ENCODE measurements around the gene PRELP. TPM values are rescaled to one million over a fixed set of nuclear protein-coding genes. Genes with fewer than 3 reads are reported as not detected.

PRELP gene
- total RNA-seq, 2 donors from 2014 or later = 232 to 244 TPM

DNA sequence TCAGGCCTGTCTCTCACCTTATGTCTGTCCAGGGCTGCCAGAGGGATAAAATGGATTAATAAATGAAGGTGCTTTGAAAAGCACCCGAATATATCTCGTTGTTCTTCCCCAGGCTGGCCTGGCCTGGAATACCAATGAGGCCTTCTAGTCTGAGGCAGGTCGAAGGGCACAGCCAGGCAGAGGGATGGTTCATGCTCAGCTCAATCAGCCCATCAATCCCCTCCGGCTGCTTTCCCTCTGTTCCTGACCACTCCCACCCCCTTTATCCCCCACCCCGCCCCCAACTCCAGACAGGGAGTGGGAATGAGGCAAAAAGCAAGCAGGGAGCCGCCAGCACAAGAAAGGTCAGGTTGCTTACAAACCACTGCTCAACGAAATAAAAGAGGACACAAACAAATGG lies 40.0 kb upstream of the PRELP start:
- no peak for DNase-seq (ENCODE audit: low spot score)
- TF ChIP-seq, protein P1, sequence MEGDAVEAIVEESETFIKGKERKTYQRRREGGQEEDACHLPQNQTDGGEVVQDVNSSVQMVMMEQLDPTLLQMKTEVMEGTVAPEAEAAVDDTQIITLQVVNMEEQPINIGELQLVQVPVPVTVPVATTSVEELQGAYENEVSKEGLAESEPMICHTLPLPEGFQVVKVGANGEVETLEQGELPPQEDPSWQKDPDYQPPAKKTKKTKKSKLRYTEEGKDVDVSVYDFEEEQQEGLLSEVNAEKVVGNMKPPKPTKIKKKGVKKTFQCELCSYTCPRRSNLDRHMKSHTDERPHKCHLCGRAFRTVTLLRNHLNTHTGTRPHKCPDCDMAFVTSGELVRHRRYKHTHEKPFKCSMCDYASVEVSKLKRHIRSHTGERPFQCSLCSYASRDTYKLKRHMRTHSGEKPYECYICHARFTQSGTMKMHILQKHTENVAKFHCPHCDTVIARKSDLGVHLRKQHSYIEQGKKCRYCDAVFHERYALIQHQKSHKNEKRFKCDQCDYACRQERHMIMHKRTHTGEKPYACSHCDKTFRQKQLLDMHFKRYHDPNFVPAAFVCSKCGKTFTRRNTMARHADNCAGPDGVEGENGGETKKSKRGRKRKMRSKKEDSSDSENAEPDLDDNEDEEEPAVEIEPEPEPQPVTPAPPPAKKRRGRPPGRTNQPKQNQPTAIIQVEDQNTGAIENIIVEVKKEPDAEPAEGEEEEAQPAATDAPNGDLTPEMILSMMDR (IDR thresholded peaks at IDR 0.05) = no peak

DNA sequence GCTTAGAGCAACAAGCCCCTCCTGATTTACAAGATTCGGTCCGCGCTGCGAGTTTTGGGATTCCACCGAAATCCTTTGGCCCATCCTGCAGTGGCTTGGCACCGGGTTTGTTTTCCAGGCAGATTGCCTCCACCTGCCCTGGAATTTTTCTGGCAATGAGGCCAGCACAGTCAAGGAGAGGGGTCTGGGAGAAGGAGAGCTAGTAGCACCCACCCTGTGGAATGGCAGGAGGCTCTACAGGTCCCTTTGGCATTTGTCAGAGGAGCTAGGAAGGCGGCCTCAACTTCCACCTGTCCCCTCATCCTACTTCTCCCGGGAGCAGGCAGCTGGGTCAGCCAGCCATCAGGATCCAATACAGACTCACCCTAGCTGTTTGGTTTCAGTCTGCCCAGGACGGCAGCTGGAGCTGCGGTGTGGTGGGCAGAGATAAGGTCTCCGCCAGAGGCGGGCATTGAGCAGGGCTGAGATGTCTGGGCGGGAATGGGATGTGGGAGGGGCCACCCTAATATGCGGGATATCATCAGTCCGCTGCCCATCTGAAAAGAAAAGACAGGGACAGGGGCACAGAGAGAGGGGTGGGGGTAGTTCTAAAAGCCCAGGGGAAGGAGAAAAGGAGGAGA lies 37.8 kb upstream of the PRELP start:
- TF ChIP-seq, protein P1 (IDR thresholded peaks at IDR 0.05) = no peak
- H3K27me3 ChIP-seq (replicated peaks; ENCODE audit: insufficient read depth) = no peaks in the 10 kb centered on the region
- no peak for ATAC-seq (ENCODE audit: insufficient number of reproducible peaks, low FRiP score, low read depth)
- no peak for DNase-seq (ENCODE audit: low spot score)
- H3K4me1 ChIP-seq (ENCODE audit: control insufficient read depth in 1 of 2, low read depth in 2 of 2) = peaks cover 7 to 21% of the 10 kb centered on the region in 2 donors
- no peak overlapping the region for H3K4me3 ChIP-seq
- H3K27ac ChIP-seq = no peak overlapping the region
- no peaks in the 10 kb centered on the region for H3K36me3 ChIP-seq
- no peaks in the 10 kb centered on the region for H3K9me3 ChIP-seq

More for the DNA sequence above, 40.0 kb upstream of the PRELP start:
- H3K36me3 ChIP-seq = no peaks in the 10 kb centered on the region
- H3K4me3 ChIP-seq = no peak overlapping the region
- no peak overlapping the region for H3K27ac ChIP-seq
- ATAC-seq (ENCODE audit: insufficient number of reproducible peaks, low FRiP score, low read depth) = no peak
- H3K27me3 ChIP-seq (replicated peaks; ENCODE audit: insufficient read depth) = no peaks in the 10 kb centered on the region
- H3K9me3 ChIP-seq = no peaks in the 10 kb centered on the region
- peaks cover 5 to 10% of the 10 kb centered on the region in 2 donors for H3K4me1 ChIP-seq (ENCODE audit: control insufficient read depth in 1 of 2, low read depth in 2 of 2)

DNA sequence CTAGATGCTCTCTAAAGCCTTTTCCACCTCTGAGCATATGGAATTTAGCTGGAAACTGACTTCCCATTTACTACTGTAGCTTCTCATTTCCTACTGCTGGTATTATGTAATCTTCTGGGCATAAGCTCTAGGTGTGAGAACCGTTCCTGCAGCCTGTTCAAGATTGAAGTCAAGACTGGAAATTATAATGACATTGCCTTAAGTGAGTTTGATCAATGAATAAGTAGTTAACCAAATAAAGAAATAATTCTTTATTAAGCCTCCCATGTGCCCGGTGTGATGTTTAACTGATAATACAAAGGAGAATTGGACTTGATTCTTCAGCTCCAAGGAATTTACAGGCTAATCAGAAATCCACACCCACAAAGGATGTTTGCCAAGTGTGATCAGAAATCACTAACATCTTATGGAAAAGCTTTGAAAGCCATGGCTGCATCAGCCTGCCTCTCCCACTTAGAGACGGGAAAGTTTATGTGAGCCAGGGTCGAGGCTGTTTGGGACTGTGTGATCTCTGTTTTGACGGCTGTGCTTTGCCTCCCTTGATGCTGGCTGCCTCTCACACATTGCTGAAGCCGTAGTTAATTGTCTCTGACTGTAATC lies 36.4 kb upstream of the PRELP start:
- Histone ChIP-seq H3K36me3 (no peaks in the 10 kb centered on the region), H3K4me1 (ENCODE audit: control insufficient read depth in 1 of 2, low read depth in 2 of 2) (peaks cover 7 to 21% of the 10 kb centered on the region in 2 donors), H3K4me3 (no peak overlapping the region), H3K9me3 (no peaks in the 10 kb centered on the region), H3K27ac (no peak overlapping the region), H3K27me3 (replicated peaks; ENCODE audit: insufficient read depth) (no peaks in the 10 kb centered on the region)
- no peak for DNase-seq (ENCODE audit: low spot score)
- TF ChIP-seq, protein P1 (IDR thresholded peaks at IDR 0.05) = no peak
- ATAC-seq (ENCODE audit: insufficient number of reproducible peaks, low FRiP score, low read depth) = no peak

DNA sequence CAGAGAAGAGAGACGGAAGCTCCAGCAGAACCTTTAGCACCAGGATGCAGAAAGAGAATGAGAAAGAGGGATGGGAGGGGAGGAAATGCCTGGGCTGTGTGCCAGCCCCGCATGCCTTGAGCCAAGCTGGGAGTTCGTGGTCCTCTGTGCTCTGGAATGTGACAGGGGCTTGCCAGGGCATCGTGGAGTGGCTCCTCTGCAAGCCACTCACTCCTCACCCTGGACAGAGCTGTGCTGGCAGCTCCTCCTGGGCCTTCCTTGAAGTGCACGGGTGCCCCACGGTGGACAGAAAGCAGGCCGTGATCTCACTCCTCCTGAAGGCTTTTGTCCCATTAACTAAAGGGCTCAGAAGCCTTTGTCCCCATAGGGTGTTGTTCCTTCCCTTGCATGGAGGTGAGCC lies 34.8 kb upstream of the PRELP start:
- peak overlapping the region; percentile 39 to 62 for H3K27ac ChIP-seq
- DNase-seq (ENCODE audit: low spot score) = no peak

DNA sequence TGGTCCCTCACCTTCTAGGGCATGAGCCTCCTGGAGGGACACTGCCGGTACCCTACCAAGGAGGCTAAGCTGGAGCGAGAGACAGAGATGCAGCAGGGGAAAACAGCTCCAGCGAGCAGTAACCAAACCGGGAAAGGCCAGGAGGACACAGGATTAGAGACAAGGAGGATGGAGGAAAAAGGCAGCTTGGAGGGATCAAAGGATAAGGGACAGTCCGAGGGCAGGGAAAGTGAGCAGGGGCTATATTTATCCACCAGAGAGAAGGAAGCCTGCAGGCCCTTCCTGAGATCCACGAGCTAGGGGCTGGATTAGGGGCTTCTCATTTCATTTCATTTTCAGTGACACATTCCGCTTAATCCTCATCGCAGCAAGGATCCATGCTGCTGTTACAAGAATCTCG lies 33.8 kb upstream of the PRELP start:
- ATAC-seq (ENCODE audit: insufficient number of reproducible peaks, low FRiP score, low read depth) (no peak), DNase-seq (ENCODE audit: low spot score) (no peak)
- Histone ChIP-seq H3K4me3 (no peak overlapping the region), H3K9me3 (no peaks in the 10 kb centered on the region), H3K4me1 (ENCODE audit: control insufficient read depth in 1 of 2, low read depth in 2 of 2) (peaks cover 7 to 21% of the 10 kb centered on the region in 2 donors), H3K27ac (peak overlapping the region in 1 of 2 donors; percentile 57), H3K36me3 (no peaks in the 10 kb centered on the region), H3K27me3 (replicated peaks; ENCODE audit: insufficient read depth) (no peaks in the 10 kb centered on the region)
- TF ChIP-seq, protein P1 (IDR thresholded peaks at IDR 0.05) = no peak

More for the DNA sequence above, 34.8 kb upstream of the PRELP start:
- TF ChIP-seq, protein P1 (IDR thresholded peaks at IDR 0.05) = peak; percentile 80
- peak; percentile 40 for ATAC-seq (ENCODE audit: insufficient number of reproducible peaks, low FRiP score, low read depth)
- no peak overlapping the region for H3K4me3 ChIP-seq
- peaks cover 7 to 21% of the 10 kb centered on the region in 2 donors for H3K4me1 ChIP-seq (ENCODE audit: control insufficient read depth in 1 of 2, low read depth in 2 of 2)
- no peaks in the 10 kb centered on the region for H3K36me3 ChIP-seq
- H3K9me3 ChIP-seq = no peaks in the 10 kb centered on the region
- H3K27me3 ChIP-seq (replicated peaks; ENCODE audit: insufficient read depth) = no peaks in the 10 kb centered on the region

All from thoracic aorta (tissue), 2 donors.